Endothelial cell of umbilical vein (primary cell): ENCODE results near the gene CHN2. TPM values are rescaled to one million over a fixed set of nuclear protein-coding genes. Genes with fewer than 3 reads are reported as not detected.

ENCODE experiments used
- BruUV-seq: library from RNA; stranded (reverse); fragments of 400-500 nt; replicated peaks from 2 replicates; lab custom pipeline; 2021; lab: Mats Ljungman, UMichigan
- CTCF ChIA-PET: fragments of 300-600, 350-600 bp; sonication (Branson Sonifier 250); formaldehyde crosslinking; loops from one replicate; lab custom pipeline; 2021; ENCODE audit warnings: antibody characterized with exemption, inconsistent platforms; lab: Charles Lee
- POLR2A ChIA-PET: fragments of 300-600, 350-600 bp; sonication (Branson Sonifier 250); formaldehyde crosslinking; loops from one replicate; lab custom pipeline; 2021; ENCODE audit warnings: antibody characterized with exemption, inconsistent platforms; lab: Charles Lee
- DNase-seq: peaks from one replicate; pipeline ENCODE4 v3.0.0-alpha.2; 2011; ENCODE audit warnings: low read depth, low spot score
- FAIRE-seq: peaks from 2 replicates; lab custom pipeline; 2011; peaks lifted over from hg19 to GRCh38; lab: Jason Lieb, UNC
- H2AFZ ChIP-seq: 2 replicates; pipeline ENCODE4 v1.6.0; 2012; ENCODE audit warnings: low read depth, low read length, control low read depth, inconsistent platforms
- H3K27ac ChIP-seq: 2 replicates; pipeline ENCODE4 v1.5.1; 2011; ENCODE audit warnings: low read depth, mild to moderate bottlenecking, control low read depth, low read length, moderate library complexity; ENCODE audit not compliant: insufficient read depth
- H3K27me3 ChIP-seq, 2 experiments: 2 replicates each; pipeline versions ENCODE4 v1.6.0 to v1.6.1; 2011; ENCODE audit warnings: low read length in 2 of 2, mixed read lengths in 1 of 2; ENCODE audit not compliant: control insufficient read depth in 2 of 2, insufficient read depth in 2 of 2
- H3K36me3 ChIP-seq, 2 experiments: 2 replicates in 1 of 2; 3 replicates in 1 of 2; pipeline ENCODE4 v1.5.1; 2011; ENCODE audit warnings: low read length in 2 of 2, mild to moderate bottlenecking in 1 of 2, moderate library complexity in 1 of 2; ENCODE audit not compliant: control insufficient read depth in 2 of 2, insufficient read depth in 2 of 2; ENCODE audit errors: extremely low read depth in 1 of 2
- H3K4me1 ChIP-seq: 3 replicates; pipeline ENCODE4 v1.5.1; 2011; ENCODE audit warnings: mild to moderate bottlenecking, low read length; ENCODE audit not compliant: control insufficient read depth, insufficient read depth; ENCODE audit errors: extremely low read depth
- H3K4me2 ChIP-seq: 2 replicates; pipeline ENCODE4 v1.6.1; 2011; ENCODE audit warnings: low read length, control low read depth, mixed read lengths; ENCODE audit not compliant: insufficient read depth
- H3K4me3 ChIP-seq, 3 experiments: fragments of 200-600 bp in 1 of 3; sonication (generic), shearing (Covaris generic) in 1 of 3; replicated peaks in 1 of 3; 2 replicates each; pipeline ENCODE4 v1.5.1; 2011 to 2016; ENCODE audit warnings: control low read depth in 3 of 3, low read length in 3 of 3, mild to moderate bottlenecking in 2 of 3, inconsistent platforms in 1 of 3, low read depth in 1 of 3, moderate library complexity in 1 of 3; ENCODE audit not compliant: insufficient read depth in 1 of 3
- H3K79me2 ChIP-seq: 2 replicates; pipeline ENCODE4 v1.6.0; 2012; ENCODE audit warnings: low read length, inconsistent platforms; ENCODE audit not compliant: control insufficient read depth, insufficient read depth
- H3K9ac ChIP-seq: replicated peaks from 2 replicates; pipeline ENCODE3; 2011; ENCODE audit warnings: low read length, control low read depth; ENCODE audit not compliant: insufficient read depth; ENCODE audit errors: extremely low read depth
- H3K9me1 ChIP-seq: replicated peaks from 3 replicates; pipeline ENCODE4 v1.6.0; 2011; ENCODE audit warnings: mild to moderate bottlenecking, low read length; ENCODE audit not compliant: control insufficient read depth, insufficient read depth; ENCODE audit errors: extremely low read depth
- H3K9me3 ChIP-seq: replicated peaks from 2 replicates; pipeline ENCODE4 v1.5.1; 2012; ENCODE audit warnings: low read length, inconsistent platforms; ENCODE audit not compliant: control insufficient read depth, insufficient read depth
- H4K20me1 ChIP-seq: replicated peaks from 2 replicates; pipeline ENCODE3; 2011; ENCODE audit warnings: mild to moderate bottlenecking, low read length; ENCODE audit not compliant: control insufficient read depth, insufficient read depth; ENCODE audit errors: extremely low read depth
- CTCF ChIP-seq, 2 donors: IDR thresholded peaks; 1 replicate in 1 of 2; 2 replicates in 1 of 2; pipeline ENCODE4 v1.5.1; 2011; ENCODE audit warnings: low read length in 2 of 2, mild to moderate bottlenecking in 2 of 2, moderate library complexity in 2 of 2, control low read depth in 1 of 2, inconsistent platforms in 1 of 2, low read depth in 1 of 2; ENCODE audit not compliant: insufficient read depth in 1 of 2; ENCODE audit errors: extremely low read depth in 1 of 2
- EZH2 ChIP-seq: IDR thresholded peaks from 2 replicates; pipeline ENCODE4 v1.6.1; 2012; ENCODE audit warnings: borderline replicate concordance, low read depth, mild to moderate bottlenecking, moderate library complexity, low read length, inconsistent platforms; ENCODE audit not compliant: severe bottlenecking
- FOS ChIP-seq: IDR thresholded peaks from 2 replicates; pipeline ENCODE4 v1.6.1; 2011; ENCODE audit warnings: mild to moderate bottlenecking, low read length, moderate library complexity, borderline replicate concordance; ENCODE audit not compliant: insufficient read depth
- GATA2 ChIP-seq: IDR thresholded peaks from 2 replicates; pipeline ENCODE4 v1.7.0; 2011; ENCODE audit warnings: low read depth, mild to moderate bottlenecking, moderate library complexity, mixed read lengths, low read length; ENCODE audit not compliant: insufficient read length, insufficient read depth
- JUN ChIP-seq: IDR thresholded peaks from 2 replicates; pipeline ENCODE4 v1.6.1; 2011; ENCODE audit warnings: borderline replicate concordance, low read depth; ENCODE audit not compliant: insufficient read length, insufficient read depth
- MAX ChIP-seq: IDR thresholded peaks from 2 replicates; pipeline ENCODE4 v1.6.1; 2011; ENCODE audit not compliant: insufficient read depth, insufficient read length
- MYC ChIP-seq: IDR thresholded peaks from one replicate; pipeline ENCODE4 v1.6.1; 2011; ENCODE audit warnings: mild to moderate bottlenecking, low read depth, low read length
- POLR2A ChIP-seq: IDR thresholded peaks from 2 replicates; pipeline ENCODE4 v1.6.1; 2012; ENCODE audit warnings: low read depth, mild to moderate bottlenecking, control low read depth, low read length
- POLR2AphosphoS5 ChIP-seq: IDR thresholded peaks from 2 replicates; pipeline ENCODE4 v1.6.1; 2012; ENCODE audit warnings: low read depth, mild to moderate bottlenecking, control low read depth, low read length, moderate library complexity; ENCODE audit not compliant: insufficient read depth
- dilution Hi-C: fragments of 300-500 bp; cut with MboI; formaldehyde crosslinking; loops from one replicate; pipeline ENCODE4 v1.15.0; 2019; ENCODE audit warnings: low sequenced_read_pairs; ENCODE audit not compliant: extremely low pct_ligation_motif_present
- intact Hi-C: fragments of 100-400 bp; cut with micrococcal nuclease; formaldehyde crosslinking; loops from one replicate; pipeline ENCODE4 v1.10.0; 2022
- polyA plus RNA-seq, 4 experiments: library from polyadenylated mRNA; depleted of rRNA in 3 of 4; stranded (reverse) in 3 of 4; unstranded in 1 of 4; fragments of >200 nt; gene quantifications; 2 replicates each; pipeline versions ENCODE4 v1.2.1 to v1.2.3, GENCODE V29; 2011 to 2012; ENCODE audit warnings: missing spikeins in 1 of 4
- total RNA-seq: library from RNA; stranded (reverse); gene quantifications from 2 replicates; pipeline ENCODE4 v1.2.3, GENCODE V29; 2021

The CHN2 gene
- total and polyA plus RNA-seq, 2 donors (not counting 3 experiments of a cell fraction or from before 2014, with no cell fraction given) = 1.4 to 5.0 TPM

- Histone ChIP-seq H3K4me3 (no peak overlapping the region), H3K27ac (no peak overlapping the region)
- CTCF ChIA-PET = interaction anchor here (0.9 to 1.4 kb wide), 7 partner anchors 10 to 394 kb away, joined by 3 to 7 read pairs (median 3); no protein-coding TSS in a partner anchor
Measured at GRCh38 chr7:29318853-29319718, 124.5 kb downstream of the CHN2 start.

More at GRCh38 chr7:29318853-29319718, 124.5 kb downstream of the CHN2 start:
- DNase-seq (no peak), FAIRE-seq (no peak)
- H3K9me3 ChIP-seq = no peaks in the 10 kb centered on the region
- dilution Hi-C loops (no loop called here), intact Hi-C loops (no loop called here)
- no peak overlapping the region for H3K9ac ChIP-seq
- H3K27me3 ChIP-seq = peaks cover 2 to 7% of the 10 kb centered on the region in 2 experiments
- no peaks in the 10 kb centered on the region for H3K36me3 ChIP-seq
- POLR2A ChIA-PET = no interaction called here
- BruUV-seq = no TSS peak
- no peak overlapping the region for H2AFZ ChIP-seq
- no peaks in the 10 kb centered on the region for H3K79me2 ChIP-seq
- H3K4me2 ChIP-seq = no peak overlapping the region
- H4K20me1 ChIP-seq = no peaks in the 10 kb centered on the region
- no peaks in the 10 kb centered on the region for H3K9me1 ChIP-seq
- H3K4me1 ChIP-seq = no peaks in the 10 kb centered on the region
- TF ChIP-seq FOS = no peak
- TF ChIP-seq MYC = no peak
- no peak for TF ChIP-seq EZH2
- no peak for TF ChIP-seq POLR2A
- no peak for TF ChIP-seq MAX
- no peak for TF ChIP-seq POLR2AphosphoS5
- no peak for TF ChIP-seq JUN
- TF ChIP-seq GATA2 = no peak
- TF ChIP-seq CTCF (IDR thresholded peaks at IDR 0.05; ENCODE audit: extremely low read depth in 1 of 2, insufficient read depth in 1 of 2, low read depth in 1 of 2, low read length in 2 of 2) = no peak
